Activated T-helper 2 cell treated with anti-CD3 and anti-CD28 coated beads, Interferon-gamma antibody, Interleukin-2, Interleukin-4, amounts not matched to agents 10 μg/mL and 5 μg/mL and 100 μg/mL, durations not matched to agents 14 hours and 24 hours and 36 hours (primary cell): Measurements from ENCODE around the gene SC5D. TPM values are rescaled to one million over a fixed set of nuclear protein-coding genes. Genes with fewer than 3 reads are reported as not detected.

ENCODE experiments used
- DNase-seq: peaks from one replicate; pipeline ENCODE4 v3.0.0; 2021; ENCODE audit warnings: low spot score
- H3K27ac Mint-ChIP-seq: one replicate; pipeline ENCODE4 v1.8.0; 2021; ENCODE audit warnings: mixed read lengths
- H3K27me3 Mint-ChIP-seq: one replicate; pipeline ENCODE4 v1.8.0; 2021; ENCODE audit warnings: low read depth, mixed read lengths
- H3K36me3 Mint-ChIP-seq: one replicate; pipeline ENCODE4 v1.8.0; 2021; ENCODE audit warnings: low read depth, mixed read lengths
- H3K4me1 Mint-ChIP-seq: one replicate; pipeline ENCODE4 v1.8.0; 2021; ENCODE audit warnings: low read depth, mixed read lengths
- H3K4me3 Mint-ChIP-seq: one replicate; pipeline ENCODE4 v1.8.0; 2021; ENCODE audit warnings: low read depth, mild to moderate bottlenecking, moderate library complexity, mixed read lengths
- H3K9me3 Mint-ChIP-seq: one replicate; pipeline ENCODE4 v1.8.0; 2021; ENCODE audit warnings: mixed read lengths
- intact Hi-C: fragments of 100-400 bp; cut with micrococcal nuclease; formaldehyde crosslinking; loops from one replicate; pipeline ENCODE4 v1.15.1; 2023
- total RNA-seq: library from RNA; stranded (reverse); gene quantifications from 2 replicates; pipeline ENCODE4 v1.2.3, GENCODE V29; 2022

Gene SC5D
- total RNA-seq, 1 donor from 2014 or later: 28.0 TPM

DNA sequence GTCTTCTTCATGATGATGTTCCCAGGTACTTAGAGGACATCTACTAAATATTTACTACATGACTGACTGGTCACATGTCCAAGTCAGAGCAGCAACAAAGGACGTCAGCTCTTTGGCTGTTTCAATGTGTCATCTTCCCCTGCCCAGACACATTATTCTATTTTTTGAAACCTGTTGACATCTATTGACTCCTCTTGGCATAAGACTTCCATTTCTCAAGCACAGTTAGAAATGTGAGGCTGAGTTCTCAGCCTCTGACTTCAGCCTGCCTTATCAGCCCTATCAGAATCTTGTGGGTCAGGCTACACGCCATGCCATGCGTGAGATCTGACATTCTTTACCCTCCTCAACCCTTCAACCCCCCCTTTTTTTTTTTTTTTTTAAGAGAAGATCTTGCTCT is 63.8 kb downstream of the SC5D start:
- intact Hi-C loops: no loop called here
- H3K36me3 Mint-ChIP-seq: no peaks in the 10 kb centered on the region
- H3K4me3 Mint-ChIP-seq: no peak overlapping the region
- DNase-seq: no peak
- H3K27me3 Mint-ChIP-seq: peaks cover 9% of the 10 kb centered on the region
- H3K4me1 Mint-ChIP-seq: peaks cover 2% of the 10 kb centered on the region
- no peak overlapping the region for H3K27ac Mint-ChIP-seq
- no peaks in the 10 kb centered on the region for H3K9me3 Mint-ChIP-seq

Other genes starting within 250 kb of the SC5D start
- 0.09 and 0.46 TPM in 2 replicates for gene TECTA, start 191.5 kb upstream of the SC5D start, total RNA-seq
- gene SORL1, start 159.5 kb downstream of the SC5D start, total RNA-seq: 20.2 and 20.3 TPM in 2 replicates